ENCODE results near the gene COL27A1.
"Not testable (repeated sequence)": the region's sequence is repeated elsewhere in the genome, so short reads cannot be mapped to it uniquely, and the experiment has no call there.

The COL27A1 gene

GRCh38 chr9:114327749-114328148 is 172.4 kb downstream of the COL27A1 start:
- DNase-seq (ENCODE audit: insufficient read length, low spot score) (no peak), FAIRE-seq (no peak)
- TF ChIP-seq CTCF (IDR thresholded peaks at IDR 0.05; ENCODE audit: insufficient read depth, missing control alignments), result no peak

- not testable (repeated sequence) for DNase-seq (ENCODE audit: insufficient read length, low spot score); FAIRE-seq
Measured at GRCh38 chr9:114328357-114328820, 173.1 kb downstream of the COL27A1 start.

DNA sequence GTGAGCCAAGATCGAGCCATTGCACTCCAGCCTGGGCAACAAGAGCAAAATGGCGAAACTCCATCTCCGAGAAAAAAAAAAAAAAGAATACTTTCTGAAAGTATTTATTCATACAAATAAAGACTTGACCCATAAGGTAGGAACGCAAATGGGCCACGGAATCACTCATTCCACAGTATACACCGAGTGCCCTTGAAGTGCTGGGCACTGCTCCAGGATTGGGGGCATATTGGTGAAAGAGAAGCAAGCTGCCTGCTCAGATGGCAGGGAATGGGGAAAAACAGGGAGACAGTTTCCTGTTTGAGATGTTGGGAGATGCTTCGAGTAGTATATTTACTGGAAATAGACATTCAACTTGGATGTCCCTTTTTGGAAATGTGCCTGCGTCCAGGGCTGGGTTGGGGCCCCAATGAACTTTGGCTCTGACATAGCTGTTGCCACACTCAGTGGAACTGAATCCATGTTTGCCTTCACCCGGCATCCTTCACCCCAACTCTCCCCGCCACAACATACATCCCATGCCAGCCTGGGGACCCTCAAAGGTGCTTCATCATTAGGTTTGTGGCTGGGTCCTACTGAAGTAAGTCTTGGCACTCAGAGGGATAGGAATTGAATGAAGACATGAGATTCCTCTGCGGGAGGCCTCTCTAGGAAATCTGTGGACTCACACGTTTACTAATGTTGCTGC is 173.7 kb downstream of the COL27A1 start:
- not testable (repeated sequence) for DNase-seq (ENCODE audit: insufficient read length, low spot score); FAIRE-seq

DNA sequence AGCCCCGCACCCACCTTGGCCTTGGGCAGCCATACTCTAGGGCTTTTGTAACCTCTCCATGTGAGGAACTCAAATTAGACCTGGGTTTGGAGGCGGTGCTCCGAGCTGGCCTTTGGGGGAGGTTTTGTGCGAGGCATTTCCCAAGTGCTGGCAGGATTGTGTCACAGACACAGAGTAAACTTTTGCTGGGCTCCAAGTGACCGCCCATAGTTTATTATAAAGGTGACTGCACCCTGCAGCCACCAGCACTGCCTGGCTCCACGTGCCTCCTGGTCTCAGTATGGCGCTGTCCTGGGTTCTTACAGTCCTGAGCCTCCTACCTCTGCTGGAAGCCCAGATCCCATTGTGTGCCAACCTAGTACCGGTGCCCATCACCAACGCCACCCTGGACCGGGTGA is 174.3 kb downstream of the COL27A1 start, which contains the start of gene ORM2:
TSS of gene ORM2 (plus strand) at position 245 of the 398 bp plus-strand sequence. CDS start at position 281, 36 bp downstream.
- DNase-seq (ENCODE audit: insufficient read length, low spot score); FAIRE-seq: not testable (repeated sequence)

DNA sequence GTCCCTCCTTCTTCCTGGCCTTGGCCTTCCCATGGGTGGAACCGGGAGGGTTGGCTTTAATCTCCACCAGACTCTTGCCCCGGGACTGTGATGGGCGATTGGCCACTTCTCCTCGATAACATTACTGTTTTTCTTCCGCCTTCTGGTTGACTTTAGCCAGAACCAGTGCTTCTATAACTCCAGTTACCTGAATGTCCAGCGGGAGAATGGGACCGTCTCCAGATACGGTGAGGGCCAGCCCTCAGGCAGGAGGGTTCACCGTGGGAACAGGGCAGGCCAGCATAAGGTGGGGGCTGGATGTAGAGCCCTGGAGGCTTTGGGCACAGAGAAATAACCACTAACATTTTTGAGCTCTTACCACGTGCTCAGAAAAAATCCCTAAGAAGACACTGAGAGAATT is 175.3 kb downstream of the COL27A1 start:
- FAIRE-seq, result no peak
- DNase-seq (ENCODE audit: insufficient read length, low spot score), result no peak

GRCh38 chr9:114331229-114332195 is 176.2 kb downstream of the COL27A1 start:
- FAIRE-seq; DNase-seq (ENCODE audit: insufficient read length, low spot score): not testable (repeated sequence)

More for the DNA sequence above, 175.3 kb downstream of the COL27A1 start:
- TF ChIP-seq CTCF (IDR thresholded peaks at IDR 0.05; ENCODE audit: insufficient read depth, missing control alignments), result no peak

DNA sequence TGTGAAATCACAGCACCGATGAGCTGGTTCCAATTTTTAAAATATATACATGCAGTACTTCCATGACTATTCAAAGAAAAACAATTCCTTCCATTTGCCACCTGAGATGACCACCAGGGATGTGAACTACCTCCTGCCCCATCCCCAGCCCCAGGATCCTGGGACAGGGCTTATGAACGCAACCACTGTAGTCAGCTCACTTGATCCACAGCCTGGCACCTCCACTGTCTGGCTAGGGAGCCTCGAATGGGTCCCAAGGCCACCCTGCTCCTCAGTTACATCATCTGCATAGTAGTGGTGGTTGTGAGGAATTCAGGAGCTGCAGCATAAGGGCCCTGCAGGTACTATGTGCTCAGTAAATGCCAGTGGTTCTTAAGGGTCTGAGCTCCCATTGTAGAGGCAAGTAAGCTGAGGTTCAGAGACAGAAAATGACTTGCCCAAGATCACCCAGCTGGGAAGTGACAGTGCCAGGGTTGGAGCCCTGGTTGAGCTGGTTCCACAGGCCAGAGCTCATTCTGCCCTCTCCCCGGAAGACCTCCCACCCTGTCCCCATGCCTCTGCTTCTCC is 177.2 kb downstream of the COL27A1 start:
- not testable (repeated sequence) for DNase-seq (ENCODE audit: insufficient read length, low spot score); FAIRE-seq

DNA sequence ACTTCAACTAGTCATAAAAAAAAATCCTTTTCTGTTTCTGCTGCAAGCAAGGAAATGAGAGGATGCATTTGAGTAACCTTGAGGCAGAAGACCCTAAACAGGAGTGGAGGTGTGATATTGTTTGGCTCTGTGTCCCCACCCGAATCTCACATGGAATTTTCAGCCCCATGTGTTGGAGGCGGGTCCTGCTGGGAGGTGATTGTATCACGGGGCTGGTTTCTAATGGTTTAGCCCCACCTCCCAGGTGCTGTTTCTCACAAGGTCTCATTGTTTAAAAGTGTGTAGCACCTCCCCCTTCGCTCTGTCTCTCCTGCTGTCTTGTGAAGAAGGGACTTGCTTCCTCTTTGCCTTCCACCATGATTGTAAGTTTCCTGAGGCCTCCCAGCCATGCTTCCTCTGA is 178.4 kb downstream of the COL27A1 start:
- DNase-seq (ENCODE audit: insufficient read length, low spot score); FAIRE-seq: not testable (repeated sequence)

DNA sequence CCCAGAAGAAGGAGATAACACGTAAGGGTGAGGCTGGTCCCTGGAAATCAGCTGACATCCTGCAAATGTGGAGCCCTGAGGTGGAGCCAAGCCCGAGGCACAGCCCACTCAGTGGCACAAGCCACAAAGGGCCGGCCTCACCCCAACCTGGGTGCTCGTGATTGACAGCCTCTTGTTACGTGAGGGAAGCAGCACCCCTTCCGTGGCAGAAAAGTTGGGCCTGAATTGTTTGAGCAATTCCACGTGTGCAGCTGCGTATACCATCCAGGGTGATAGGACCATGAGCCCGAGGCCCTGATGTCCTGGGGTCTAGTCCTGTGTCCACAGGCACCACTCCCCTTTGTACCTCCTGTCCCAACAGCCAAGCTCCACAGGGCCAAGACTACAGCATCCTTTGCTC is 179.2 kb downstream of the COL27A1 start:
- DNase-seq (ENCODE audit: insufficient read length, low spot score) (no peak), FAIRE-seq (no peak)
- no peak for TF ChIP-seq CTCF (IDR thresholded peaks at IDR 0.05; ENCODE audit: insufficient read depth, missing control alignments)

DNA sequence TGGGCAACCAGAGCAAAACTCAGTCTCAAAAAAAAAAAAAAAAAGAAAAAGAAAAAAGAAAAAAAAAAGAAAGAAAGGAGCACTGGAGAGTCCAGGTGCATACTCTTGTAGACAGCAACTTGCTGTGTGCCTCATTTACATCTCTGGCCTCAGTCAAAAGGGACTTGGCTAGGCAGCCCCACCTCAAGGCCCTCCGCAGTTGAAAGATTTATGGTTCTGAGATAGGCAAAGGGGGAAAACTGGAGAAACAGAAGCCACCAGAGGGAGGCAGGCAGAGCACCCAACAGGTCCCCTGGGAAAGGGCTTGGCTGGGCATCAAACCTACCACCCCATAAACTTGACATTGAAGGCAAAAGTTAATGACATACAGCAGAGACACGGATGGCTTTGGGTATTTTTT is 180.4 kb downstream of the COL27A1 start:
- DNase-seq (ENCODE audit: insufficient read length, low spot score) (no peak), FAIRE-seq (no peak)
- no peak for TF ChIP-seq CTCF (IDR thresholded peaks at IDR 0.05; ENCODE audit: insufficient read depth, missing control alignments)
